ENCODE measurements around the gene FAM171A1.
"Not testable (repeated sequence)": the region's sequence is repeated elsewhere in the genome, so short reads cannot be mapped to it uniquely, and the experiment has no call there.

The FAM171A1 gene

DNA sequence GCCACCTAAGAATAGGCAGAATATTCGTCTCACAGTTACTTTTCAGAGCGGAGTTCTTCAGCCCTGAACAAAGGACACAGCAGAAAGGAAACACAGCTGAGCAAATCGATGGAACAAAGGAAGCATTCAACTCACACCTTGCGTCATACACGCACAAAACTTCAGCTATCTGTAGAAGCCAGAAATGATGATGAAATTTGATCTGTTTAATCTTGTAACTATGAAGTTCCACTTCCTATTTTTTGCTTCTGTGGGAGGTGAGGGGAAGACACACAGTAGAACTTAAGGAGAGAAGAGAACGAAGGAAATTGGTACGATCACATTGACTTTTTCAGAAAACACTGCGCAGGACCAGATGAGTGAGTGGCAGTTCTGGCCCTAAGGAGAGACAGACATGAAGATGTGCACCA is 26.2 kb downstream of the FAM171A1 start:
- DNase-seq (ENCODE audit: low read depth), result no peak

DNA sequence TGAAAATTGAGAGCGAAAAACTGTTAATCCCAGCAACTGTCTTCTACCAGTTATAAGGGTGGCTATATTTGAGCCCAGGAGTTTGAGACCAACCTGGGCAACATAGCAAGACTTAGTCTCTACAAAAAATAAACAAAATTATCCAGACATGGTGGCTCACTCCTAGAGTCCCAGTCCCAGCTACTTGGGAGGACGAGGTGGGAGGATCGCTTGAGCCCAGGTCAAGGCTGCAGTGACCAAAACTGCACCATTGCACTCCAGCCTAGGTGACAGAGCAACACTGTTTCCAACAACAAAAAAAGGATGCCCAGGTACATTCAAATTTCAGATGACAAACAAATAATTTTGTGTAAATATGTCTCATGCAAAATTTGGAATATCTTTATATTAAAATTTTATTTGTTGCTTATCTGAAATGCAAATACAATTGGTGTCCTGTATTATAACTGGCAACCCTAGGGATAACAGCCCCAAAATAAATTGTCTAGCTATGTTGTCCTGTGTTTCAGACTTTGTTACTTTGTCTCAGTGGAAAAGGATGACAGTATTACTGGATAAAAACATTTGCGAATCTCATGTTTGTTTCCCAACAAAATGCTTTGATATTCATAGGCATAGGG is 26.7 kb downstream of the FAM171A1 start:
- DNase-seq (ENCODE audit: low read depth), result no peak

DNA sequence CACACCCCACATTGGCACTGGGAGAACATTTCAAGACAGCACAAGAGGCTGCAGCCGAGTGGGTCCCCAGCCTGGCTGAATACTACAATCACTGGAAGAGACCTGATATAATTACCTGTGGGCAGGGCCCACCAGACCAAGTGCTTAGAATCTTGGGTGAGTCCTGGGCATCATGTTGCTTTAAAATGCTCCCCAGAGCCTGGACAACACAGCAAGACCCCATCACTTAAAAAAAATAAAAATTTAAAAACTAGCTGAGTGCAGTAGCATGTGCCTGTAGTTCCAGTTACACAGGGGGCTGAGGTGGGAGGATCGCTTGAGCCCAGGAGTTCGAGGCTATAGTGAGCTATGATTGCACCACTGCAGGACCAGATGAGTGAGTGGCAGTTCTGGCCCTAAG is 28.1 kb downstream of the FAM171A1 start:
- DNase-seq (ENCODE audit: low read depth), result no peak

DNA sequence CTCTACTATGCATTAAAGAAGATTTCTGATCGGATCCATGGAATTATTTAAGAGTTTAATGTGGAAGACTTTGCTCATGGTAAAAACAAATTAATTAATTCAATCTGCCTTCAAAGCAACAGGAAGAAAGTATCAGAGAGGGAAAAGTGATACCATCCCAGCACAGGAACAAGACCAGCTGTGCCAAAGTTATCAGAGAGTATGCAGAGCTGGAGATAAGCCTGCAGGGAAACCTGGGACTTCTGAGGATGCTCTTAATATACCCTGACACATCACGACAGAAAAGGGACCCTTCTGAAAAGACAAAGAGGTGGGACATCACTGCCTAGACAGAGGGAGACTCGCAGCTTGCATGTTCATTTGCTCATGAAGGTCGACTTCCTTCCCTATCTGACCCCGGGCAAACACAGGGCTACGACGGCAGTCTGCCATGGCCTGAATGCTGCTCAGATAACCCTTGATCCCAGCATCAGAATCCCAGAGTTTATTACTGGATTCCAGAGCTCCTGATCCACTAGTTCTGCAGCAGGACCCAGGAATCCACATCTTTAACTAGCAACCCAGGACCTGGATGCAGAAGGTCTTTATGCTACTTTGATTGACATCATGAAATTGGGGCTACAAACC is 29.5 kb downstream of the FAM171A1 start:
- DNase-seq (ENCODE audit: low read depth), result no peak

DNA sequence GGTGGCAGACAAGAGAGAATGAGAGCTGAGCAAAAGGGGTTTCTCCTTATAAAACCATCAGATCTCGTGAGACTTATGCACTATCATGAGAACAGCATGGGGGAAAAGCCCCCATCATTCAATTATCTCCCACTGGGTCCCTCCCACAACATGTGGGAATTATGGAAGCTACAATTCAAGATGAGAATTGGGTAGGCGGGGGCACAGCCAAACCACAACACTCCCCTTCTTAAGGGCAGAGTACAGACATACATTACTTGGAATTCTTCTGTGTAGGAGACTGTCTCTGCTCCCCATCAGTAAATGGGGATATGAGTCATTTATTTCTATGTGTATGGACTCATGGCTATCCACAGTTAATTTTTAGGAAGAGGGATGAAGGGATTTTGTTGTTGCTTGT is 31.2 kb downstream of the FAM171A1 start:
- no peak for DNase-seq (ENCODE audit: low read depth)

DNA sequence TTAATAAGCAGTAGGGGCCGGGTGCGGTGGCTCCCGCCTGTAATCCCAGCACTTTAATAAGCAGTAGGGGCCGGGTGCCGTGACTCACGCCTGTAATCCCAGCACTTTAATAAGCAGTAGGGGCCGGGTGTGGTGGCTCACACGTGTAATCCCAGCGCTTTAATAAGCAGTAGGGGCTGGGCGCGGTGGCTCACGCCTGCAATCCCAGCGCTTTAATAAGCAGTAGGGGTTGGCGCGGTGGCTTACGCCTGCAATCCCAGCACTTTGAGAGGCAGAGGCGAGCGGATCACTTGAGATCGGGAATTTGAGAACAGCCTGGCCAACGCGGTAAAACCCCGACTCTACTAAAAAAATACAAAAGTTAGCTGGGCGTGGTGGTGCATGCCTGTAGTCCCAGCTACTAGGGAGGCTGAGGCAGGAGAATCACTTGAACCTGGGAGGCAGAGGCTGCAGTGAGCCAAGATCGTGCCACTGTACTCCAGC is 33.6 kb downstream of the FAM171A1 start:
- DNase-seq (ENCODE audit: low read depth), result not testable (repeated sequence)

DNA sequence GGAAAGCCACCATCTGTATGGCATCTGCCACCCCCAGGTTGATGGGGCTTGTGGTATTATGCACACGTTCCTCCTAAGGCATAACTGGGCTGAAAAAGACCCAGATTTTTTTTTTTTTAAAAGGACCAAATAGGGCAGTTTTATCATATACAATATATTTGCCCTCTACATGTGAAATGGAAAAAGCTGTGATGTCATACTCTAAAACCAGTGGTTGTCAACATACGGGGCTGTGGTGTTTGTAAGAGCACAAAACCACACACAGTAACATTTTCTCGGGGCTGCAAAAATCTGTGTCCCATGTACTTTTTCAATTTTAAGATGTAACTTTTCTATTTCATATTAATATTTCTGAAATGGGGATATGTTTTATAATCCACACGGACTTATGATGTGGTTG is 34.9 kb downstream of the FAM171A1 start:
- DNase-seq (ENCODE audit: low read depth), result no peak

DNA sequence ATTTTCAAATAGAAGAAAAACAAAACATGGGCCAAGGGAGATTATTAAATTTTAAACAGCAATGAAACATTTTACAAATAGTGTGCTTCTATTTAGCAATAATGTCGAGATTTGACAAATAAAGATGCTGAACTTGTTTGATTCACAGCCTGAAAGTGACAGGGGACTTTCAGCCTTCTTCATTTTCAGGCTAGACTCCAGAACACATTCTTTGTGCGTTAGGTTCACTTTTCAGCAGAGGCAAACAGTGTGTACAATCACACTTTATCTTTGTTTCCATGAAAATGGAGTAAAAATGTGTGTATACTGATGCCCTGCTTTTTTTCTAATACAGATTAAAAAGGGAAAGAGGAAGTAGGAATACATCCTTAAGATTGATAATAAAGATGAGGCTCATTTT is 35.6 kb downstream of the FAM171A1 start:
- no peak for DNase-seq (ENCODE audit: low read depth)

DNA sequence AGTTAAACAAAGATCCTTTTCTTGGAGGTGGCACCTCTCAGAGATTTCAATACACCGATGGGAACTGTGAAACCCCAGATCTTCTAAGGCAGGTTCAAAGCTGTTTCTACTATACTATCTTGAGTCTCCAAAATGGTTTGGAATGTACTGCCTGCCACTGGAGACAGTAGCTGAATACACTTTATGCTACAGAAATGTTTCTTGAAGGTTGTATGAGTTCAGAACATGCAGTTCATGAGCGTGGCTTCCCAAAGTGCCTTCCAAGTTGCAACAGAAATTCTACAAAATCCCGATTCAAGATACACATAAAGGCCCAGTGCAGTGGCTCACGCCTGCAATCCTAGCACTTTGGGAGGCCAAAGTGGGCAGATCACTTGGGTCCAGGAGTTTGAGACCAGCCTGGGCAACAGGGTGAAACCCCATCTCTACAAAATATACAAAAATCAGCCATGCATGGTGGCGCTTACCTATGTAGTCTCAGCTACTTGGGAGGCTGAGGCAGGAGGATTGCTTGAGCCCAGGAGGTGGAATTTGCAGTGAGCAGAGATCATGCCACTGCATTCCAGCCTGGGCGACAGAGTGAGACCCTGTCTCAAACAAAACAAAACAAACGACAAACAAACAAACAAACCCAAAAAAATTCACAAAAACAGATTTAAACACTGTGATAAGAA is 36.3 kb downstream of the FAM171A1 start:
- DNase-seq (ENCODE audit: low read depth), result no peak

DNA sequence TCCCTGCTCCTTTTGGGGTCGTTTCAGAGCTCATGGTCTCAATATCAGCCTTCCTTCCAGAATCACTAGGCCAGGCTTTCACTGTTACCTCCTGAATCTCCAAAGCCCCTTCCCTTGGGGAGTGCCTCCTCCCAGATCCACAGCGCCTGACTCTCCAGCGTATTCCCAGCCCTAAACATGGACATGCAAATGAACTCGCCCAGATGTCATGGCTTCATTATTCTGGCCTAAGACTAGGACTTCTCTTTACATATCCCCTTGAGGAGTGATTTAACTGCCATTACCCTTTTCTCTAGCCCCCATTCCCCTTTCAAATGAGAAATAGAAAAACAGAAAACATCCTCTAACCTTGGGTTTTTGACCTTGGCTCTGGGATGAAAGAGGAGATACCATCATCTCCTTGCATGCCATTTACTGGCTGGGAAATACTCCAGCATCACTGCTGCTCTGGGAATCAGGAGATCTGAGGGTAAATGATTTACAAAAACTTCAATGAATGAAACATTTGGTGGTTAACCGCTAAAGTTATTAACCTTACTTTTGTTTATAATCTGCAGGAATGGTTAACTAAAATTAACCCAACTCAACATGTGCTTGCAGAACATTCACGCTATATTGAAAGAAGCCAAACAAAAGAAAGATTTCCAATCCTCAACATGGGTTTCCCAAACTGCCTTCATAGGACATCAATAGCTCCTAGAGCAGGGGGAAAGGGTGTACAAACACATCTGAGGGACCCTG is 37.0 kb downstream of the FAM171A1 start:
- no peak for DNase-seq (ENCODE audit: low read depth)

DNA sequence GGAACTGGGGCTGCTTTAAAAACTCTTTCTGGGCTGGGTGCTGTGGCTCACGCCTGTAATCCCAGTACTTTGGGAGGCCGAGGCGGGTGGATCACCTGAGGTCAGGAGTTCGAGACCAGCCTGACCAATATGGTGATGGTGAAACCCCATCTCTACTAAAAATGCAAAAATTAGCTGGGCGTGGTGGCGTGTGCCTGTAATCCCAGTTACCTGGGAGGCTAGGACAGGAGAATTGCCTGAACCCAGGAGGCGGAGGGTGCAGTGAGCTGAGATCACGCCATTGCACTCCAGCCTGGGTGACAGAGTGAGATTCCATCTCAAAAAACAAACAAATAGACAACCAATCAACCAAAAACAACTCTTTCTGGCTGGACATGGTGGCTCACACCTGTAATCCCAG is 37.9 kb downstream of the FAM171A1 start:
- DNase-seq (ENCODE audit: low read depth), result not testable (repeated sequence)

DNA sequence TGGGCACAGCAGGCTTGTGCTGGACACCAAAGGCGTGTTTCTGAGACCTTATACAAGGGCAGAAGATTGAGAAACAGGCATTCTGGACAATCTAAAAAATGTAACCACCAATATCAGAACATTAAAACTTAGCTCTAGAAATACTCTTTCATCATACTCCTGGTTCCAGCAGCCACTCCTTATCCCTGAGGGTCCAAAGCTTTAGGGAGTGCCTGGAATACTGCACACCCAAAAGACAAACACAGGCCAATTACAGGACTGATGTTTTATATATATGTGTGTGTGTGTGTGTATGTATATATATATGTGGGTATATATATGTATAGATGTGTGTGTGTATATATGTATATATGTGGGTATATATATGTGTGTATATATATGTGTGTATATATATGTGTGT is 39.6 kb downstream of the FAM171A1 start:
- DNase-seq (ENCODE audit: low read depth), result no peak

DNA sequence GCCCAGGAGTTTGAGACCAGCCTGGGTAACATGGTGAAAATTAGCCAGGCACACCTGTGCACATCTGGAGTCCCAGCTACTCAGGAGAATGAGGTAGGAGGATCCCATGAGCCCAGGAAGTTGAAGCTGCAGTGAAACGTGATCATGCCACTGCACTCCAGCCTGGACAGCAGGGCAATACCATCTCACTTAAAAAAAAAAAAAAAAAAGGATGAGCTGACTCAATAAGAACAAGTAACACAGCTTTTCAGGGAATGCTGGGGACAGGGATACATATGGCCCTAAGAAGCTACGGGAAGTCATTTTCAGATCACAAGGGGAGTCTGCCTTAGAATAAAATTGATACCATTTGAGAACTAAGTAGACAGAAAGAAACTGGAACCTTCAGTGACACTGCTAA is 41.7 kb downstream of the FAM171A1 start:
- DNase-seq (ENCODE audit: low read depth), result no peak

DNA sequence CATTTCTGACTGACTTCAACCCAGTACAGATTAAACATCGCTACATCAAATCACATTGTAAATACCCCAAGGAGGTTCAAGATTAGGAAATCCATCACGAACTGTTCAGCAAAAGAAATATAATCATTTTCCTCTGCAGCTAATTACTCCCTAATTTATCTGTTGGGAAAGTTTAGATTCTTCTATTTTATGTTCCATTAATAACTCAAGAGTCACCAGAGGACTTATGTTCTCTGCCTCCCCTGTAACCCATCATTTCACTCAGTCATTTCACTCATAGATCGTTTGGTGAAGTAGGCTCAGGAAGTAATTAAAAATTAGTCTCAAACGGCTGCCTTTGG is 45.2 kb downstream of the FAM171A1 start:
- no peak for DNase-seq (ENCODE audit: low read depth)

DNA sequence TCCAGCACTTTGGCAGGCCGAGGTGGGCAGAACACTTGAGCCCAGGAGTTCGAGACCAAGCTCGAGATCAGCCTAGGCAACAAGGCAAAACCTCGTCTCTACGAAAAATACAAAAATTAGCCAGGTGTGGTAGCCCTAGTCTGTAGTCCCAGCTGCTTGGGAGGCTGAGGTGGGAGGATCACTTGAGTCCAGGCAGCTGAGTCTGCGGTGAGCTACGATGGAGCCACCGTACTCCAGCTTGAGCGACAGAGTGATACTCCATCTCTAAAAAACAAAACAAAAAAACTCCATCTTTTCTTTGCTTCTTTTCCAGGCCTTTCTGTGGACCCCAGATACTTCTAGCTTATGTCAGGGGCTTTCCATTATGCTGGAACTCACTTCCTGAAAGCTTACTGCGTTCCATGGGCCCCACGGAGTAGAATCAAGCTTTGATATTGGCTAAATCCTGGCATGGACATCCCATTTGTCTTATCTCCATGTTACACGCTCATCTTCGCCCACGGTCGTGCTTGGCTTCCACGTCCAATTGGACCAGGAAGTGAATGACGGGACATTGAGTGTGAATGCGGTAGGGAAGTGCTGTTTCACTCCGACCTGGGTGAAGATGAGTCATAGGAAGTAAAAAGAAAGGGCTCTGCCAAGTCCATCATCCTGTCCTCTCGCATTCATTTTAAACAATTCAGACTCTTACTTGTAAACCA is 45.7 kb downstream of the FAM171A1 start:
- no peak for DNase-seq (ENCODE audit: low read depth)

DNA sequence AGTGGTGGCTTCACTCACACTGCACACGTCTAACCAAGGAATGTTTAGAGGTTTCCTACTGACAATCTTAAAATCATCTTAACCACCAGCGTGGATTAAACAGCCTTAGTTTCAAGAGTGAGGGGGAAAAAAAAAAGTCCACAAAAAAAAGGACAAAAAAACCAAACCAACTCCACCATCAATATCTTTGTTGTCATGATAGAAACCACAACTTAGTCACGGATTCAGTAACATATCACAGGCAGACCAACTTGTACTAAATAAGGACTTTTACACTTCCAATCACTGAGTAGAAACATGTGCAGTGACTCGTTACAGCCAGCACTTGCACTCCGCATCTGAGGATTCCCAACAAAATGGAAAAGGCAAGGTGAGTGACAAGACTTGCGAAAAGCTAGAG is 46.5 kb downstream of the FAM171A1 start:
- DNase-seq (ENCODE audit: low read depth), result no peak

DNA sequence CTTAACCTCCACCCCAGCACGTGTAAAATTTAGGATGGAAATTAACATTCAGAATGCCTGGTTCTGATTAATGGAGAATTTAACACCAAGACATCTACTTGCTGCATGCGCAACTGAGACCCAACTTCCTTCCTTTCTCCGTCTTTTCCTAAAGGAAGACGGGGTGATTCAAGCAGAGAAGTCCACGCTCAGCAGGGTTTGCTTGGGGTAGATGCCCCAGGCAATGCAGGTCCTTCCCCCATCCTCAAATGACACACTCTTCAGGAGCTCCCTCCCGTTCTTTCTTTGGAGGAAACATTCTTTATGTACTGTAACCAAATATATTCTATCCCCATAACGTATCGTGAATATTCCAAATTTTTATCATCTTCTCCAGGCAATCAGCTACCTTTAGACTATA is 47.0 kb downstream of the FAM171A1 start:
- no peak for DNase-seq (ENCODE audit: low read depth)

DNA sequence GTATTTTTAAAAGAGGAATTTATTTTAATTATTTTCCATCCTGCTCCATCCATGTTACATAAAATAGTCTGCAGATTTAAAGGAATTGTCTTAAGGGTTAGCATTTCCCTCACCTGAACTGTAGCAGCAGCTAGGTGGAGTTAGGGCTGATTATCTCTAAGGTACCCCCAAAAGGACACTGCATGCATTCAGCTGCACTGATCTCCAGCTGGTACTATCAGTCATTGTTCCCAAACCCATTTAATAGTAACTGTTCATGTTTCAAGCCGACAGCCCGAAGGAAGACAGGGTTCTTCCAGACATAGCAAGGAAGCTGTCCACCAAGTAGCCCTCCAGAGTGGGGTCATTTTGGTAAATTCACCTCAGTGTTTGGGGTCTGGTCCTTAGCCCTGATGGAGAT is 48.7 kb downstream of the FAM171A1 start:
- no peak for DNase-seq (ENCODE audit: low read depth)

DNA sequence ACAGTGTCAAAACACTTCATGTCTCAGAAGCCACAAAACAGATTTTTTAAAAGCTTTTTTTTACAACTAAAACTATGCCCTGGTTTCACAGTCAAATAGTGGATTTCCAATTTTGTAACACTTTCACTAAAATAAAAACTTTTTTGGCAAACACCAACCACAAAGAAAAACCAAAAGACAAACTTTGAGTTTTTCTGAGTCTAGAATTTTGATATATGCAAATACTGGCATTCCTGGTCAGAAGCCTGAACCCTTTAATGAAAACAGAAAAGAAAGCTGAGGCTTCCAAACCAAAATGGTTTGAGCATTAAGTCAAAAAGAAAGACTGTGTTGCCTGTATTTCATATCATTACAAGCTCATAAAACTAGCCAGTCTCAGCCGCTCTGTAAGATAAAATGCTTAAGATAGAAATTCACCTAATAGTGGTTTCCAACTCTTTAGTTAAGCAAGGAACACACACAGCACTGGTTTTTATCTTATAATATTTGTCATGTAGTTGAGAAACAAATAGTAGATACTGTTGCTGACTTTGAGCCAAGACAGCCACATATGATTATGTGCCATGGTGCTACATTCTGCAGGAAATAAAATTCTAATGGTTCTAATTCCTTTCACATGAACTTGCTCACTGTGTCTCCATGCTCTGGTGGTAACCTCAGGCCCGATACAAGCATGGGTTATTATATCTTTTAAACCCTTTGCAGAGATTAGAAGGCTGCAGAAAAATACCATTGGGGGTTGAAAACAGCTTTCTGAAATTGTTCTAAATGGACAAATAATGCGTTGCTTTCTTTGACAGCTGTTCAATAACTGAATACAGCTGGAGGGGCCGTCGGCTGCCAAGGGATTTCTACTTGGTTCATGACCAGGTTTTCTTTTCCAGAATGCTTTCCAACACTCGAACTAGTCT is 49.4 kb downstream of the FAM171A1 start:
- no peak for DNase-seq (ENCODE audit: low read depth)

DNA sequence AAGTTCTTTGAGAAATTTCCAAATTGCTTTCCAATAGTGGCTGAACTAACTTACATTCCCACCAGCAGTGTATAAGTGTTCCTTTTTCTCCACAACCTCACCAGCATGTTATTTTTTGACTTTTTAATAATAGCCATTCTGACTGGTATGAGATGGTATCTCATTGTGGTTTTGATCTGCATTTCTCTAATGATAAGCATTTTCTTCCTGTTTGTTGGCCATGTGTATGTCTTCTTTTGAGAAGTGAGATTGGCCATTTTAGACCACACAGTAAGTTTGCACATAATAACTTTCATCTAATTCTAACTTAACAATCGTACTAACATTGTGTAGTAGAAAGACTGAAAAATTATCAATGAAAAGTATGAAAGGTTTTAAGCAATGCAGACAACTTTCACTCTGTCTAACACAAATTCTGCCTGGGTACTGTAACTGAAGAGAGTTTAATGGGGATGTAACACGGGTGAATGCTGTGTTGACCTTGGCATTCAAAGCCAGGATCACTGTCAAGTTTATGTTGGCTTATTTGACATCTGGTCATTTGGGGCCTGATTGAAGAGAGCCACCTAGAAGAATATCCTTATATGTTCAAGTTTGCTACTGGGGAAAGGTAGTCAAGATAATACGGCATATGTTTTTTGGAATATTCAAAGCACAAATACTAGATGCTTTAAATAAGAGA is 50.4 kb downstream of the FAM171A1 start:
- DNase-seq (ENCODE audit: low read depth), result no peak

DNA sequence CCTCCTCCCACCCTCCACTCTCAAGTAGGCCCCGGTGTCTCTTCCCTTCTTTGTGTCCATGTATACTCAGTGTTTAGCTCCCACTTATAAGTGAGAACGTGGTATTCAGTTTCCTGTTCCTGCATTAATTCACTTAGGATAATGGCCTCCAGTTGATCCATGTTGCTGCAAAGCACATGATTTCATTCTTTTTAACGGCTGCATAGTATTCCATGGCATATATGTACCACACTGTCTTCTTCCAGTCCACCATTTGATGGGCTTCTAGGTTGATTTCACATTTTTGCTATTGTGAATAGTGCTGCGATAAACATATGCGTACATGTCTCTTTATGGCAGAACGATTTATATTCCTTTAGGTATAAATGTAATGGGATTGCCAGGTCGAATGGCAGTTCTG is 51.0 kb downstream of the FAM171A1 start:
- no peak for DNase-seq (ENCODE audit: low read depth)
